ENCODE results near the gene PHPT1. TPM values are rescaled to one million over a fixed set of nuclear protein-coding genes. Genes with fewer than 3 reads are reported as not detected.
"Not testable (repeated sequence)": the region's sequence is repeated elsewhere in the genome, so short reads cannot be mapped to it uniquely, and the experiment has no call there.

The PHPT1 gene
- 43.9 TPM for total RNA-seq
- 105 TPM for polyA plus RNA-seq

DNA sequence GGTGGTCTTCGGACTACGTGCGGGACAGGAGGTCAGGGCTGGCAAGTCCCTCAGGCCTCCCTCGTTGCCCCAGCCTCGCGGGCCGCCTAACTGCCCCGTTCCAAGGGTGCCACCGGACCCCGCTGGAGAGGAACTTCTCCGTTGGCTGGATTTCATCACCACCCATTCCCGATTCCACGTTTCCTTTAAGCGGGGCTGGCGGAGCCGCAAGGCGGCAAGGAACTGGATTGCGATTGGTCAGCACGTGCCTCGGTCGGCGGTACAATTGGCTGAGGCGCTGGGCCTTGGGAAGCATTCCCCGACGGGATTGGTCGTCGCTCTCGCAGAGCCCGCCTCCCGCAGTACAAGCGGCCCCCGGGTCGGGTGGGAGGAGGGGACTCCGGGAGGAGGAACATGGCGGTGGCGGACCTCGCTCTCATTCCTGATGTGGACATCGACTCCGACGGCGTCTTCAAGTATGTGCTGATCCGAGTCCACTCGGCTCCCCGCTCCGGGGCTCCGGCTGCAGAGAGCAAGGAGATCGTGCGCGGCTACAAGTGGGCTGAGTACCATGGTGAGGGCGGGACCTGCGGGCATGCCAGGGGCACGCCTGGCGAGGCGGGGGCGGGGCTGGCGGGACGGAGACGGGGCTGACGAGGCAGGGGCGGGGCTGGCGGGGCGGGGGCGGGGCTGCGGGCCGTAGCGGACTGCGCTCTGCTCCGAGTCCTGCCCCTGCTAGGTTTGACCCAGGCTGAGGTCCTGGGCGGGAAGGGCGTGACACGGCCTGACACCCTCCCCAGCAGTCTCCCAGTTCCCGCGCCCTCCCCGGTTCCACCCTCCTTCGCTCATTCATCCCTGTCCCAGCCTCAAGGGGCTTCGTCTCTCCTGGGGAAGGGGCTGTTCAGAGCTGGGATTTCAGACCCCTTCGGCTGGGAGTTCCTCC is at the start of gene PHPT1:
Gene PHPT1 (plus strand): TSS at position 372 of the 922 bp plus-strand sequence. CDS start 22 bp downstream, at position 394.
- peak; percentile 95 for DNase-seq (ENCODE audit: extremely low spot score)
- H3K4me1 ChIP-seq (ENCODE audit: insufficient read depth): peaks cover 6% of the 10 kb centered on the region
- no peaks in the 10 kb centered on the region for H3K36me3 ChIP-seq (ENCODE audit: insufficient read depth)
- H3K4me3 ChIP-seq (ENCODE audit: low read depth, low read length): peak within 1 kb of the TSS; percentile 60
- WGBS: under 1% methylated on average over 77 of the region's 77 CpGs
- peak within 1 kb of the TSS; percentile 87 for H3K27ac ChIP-seq (ENCODE audit: low read depth)

- WGBS: under 1% methylated on average over 62 of the region's 63 CpGs
- Histone ChIP-seq H3K27ac (ENCODE audit: low read depth) (peak overlapping the region; percentile 48), H3K4me1 (ENCODE audit: insufficient read depth) (peaks cover 1% of the 10 kb centered on the region), H3K36me3 (ENCODE audit: insufficient read depth) (no peaks in the 10 kb centered on the region), H3K4me3 (ENCODE audit: low read depth, low read length) (peak overlapping the region; percentile 24)
- DNase-seq (ENCODE audit: extremely low spot score): no peak
These were observed 49.2 kb upstream of the PHPT1 start for GRCh38 chr9:136799854-136800657.

- 77% methylated on average over 6 of the region's 6 CpGs for WGBS
- H3K4me3 ChIP-seq (ENCODE audit: low read depth, low read length): no peak overlapping the region
- DNase-seq (ENCODE audit: extremely low spot score): no peak
- no peaks in the 10 kb centered on the region for H3K36me3 ChIP-seq (ENCODE audit: insufficient read depth)
- no peak overlapping the region for H3K27ac ChIP-seq (ENCODE audit: low read depth)
- peaks cover 1% of the 10 kb centered on the region for H3K4me1 ChIP-seq (ENCODE audit: insufficient read depth)
These were observed 46.9 kb upstream of the PHPT1 start for GRCh38 chr9:136802321-136802720.

DNA sequence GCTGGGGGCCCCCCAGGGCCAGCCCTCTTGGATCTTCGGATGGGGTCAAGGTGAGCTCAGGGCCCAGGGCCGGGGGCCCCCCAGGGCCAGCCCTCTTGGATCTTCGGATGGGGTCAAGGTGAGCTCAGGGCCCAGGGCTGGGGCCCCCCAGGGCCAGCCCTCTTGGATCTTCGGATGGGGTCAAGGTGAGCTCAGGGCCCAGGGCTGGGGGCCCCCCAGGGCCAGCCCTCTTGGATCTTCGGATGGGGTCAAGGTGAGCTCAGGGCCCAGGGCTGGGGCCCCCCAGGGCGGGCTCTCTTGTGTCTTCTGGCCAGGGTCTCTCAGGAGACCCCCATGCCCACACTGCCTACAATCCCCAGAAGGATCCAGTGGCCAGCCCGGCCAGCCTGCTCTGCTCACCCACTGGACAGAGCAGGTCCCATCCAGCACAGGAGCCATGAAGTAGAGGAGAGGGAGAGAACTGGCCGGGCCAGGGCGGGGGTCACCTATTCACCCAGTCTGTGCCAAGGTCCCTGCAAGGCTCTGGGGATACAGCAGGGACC is 46.1 kb upstream of the PHPT1 start:
- H3K27ac ChIP-seq (ENCODE audit: low read depth); DNase-seq (ENCODE audit: extremely low spot score); H3K4me1 ChIP-seq (ENCODE audit: insufficient read depth); H3K4me3 ChIP-seq (ENCODE audit: low read depth, low read length); H3K36me3 ChIP-seq (ENCODE audit: insufficient read depth): not testable (repeated sequence)
- WGBS: 96% methylated on average over 8 of the region's 9 CpGs

DNA sequence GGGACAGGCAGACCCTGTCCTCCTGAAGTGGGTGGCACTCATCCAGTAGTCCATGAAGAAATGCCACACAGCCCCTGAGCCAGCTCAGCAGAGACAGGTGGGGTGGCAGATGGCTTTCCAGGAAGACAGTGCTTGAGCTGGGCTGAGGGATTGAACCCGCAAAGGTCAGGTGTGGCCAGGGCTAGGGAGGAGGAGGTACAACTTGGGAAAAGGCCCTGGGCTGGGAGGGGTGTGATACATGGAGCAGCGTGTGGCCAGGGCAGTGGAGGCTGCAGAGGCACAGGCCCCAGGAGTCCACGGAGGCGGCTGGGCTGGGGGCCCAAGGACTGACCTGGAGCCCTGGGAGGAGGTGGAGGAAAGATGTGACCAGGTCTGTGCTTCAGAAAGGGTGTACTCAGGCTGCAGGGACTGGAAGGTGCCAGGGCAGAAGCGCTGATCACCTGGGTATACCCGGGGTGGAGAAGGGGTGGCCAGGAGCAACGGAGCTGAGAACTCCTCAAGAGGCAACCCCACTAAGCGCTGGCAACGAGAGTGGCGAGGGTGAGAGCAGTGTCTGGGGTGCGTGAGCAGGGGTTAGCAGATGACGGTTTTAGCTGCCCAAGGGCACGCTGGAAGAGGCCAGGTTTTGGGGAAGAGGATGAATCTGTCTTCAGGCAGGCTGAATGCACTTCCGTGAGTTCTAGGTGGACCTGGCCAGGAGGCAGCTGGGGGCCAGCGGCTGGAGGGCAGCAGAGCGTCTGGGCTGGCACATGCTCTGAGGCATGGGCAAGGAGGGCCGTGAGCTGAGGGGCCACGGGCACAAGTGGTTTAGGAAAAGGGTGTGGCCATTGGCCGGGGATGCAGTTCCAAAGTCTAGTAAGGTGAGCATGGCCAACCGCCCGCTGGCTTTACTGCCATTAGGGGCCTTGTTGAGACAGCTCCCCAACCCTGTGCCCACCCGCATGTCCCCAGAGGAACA is 45.4 kb upstream of the PHPT1 start:
- no peak overlapping the region for H3K27ac ChIP-seq (ENCODE audit: low read depth)
- DNase-seq (ENCODE audit: extremely low spot score): no peak
- H3K4me1 ChIP-seq (ENCODE audit: insufficient read depth): peaks cover 1% of the 10 kb centered on the region
- 93% methylated on average over 22 of the region's 22 CpGs for WGBS
- H3K4me3 ChIP-seq (ENCODE audit: low read depth, low read length): no peak overlapping the region
- H3K36me3 ChIP-seq (ENCODE audit: insufficient read depth): no peaks in the 10 kb centered on the region

GRCh38 chr9:136804509-136805206 is 44.6 kb upstream of the PHPT1 start:
- DNase-seq (ENCODE audit: extremely low spot score): no peak
- H3K4me1 ChIP-seq (ENCODE audit: insufficient read depth): peaks cover 1% of the 10 kb centered on the region
- no peak overlapping the region for H3K4me3 ChIP-seq (ENCODE audit: low read depth, low read length)
- H3K27ac ChIP-seq (ENCODE audit: low read depth): no peak overlapping the region
- no peaks in the 10 kb centered on the region for H3K36me3 ChIP-seq (ENCODE audit: insufficient read depth)
- WGBS: 93% methylated on average over 20 of the region's 20 CpGs

GRCh38 chr9:136805207-136805740 is 43.9 kb upstream of the PHPT1 start:
- Histone ChIP-seq H3K4me3 (ENCODE audit: low read depth, low read length) (no peak overlapping the region), H3K36me3 (ENCODE audit: insufficient read depth) (no peaks in the 10 kb centered on the region), H3K4me1 (ENCODE audit: insufficient read depth) (peaks cover 1% of the 10 kb centered on the region), H3K27ac (ENCODE audit: low read depth) (no peak overlapping the region)
- WGBS: 88% methylated on average over 12 of the region's 12 CpGs
- DNase-seq (ENCODE audit: extremely low spot score): no peak

- no peak for DNase-seq (ENCODE audit: extremely low spot score)
These were observed 43.1 kb upstream of the PHPT1 start for GRCh38 chr9:136806067-136806466.

GRCh38 chr9:136806631-136807201 is 42.5 kb upstream of the PHPT1 start:
- Histone ChIP-seq H3K36me3 (ENCODE audit: insufficient read depth) (no peaks in the 10 kb centered on the region), H3K4me1 (ENCODE audit: insufficient read depth) (peaks cover 1% of the 10 kb centered on the region), H3K27ac (ENCODE audit: low read depth) (no peak overlapping the region), H3K4me3 (ENCODE audit: low read depth, low read length) (peak overlapping the region; percentile 98)
- no peak for DNase-seq (ENCODE audit: extremely low spot score)
- 69% methylated on average over 25 of the region's 25 CpGs for WGBS

More at GRCh38 chr9:136806067-136806466, 43.1 kb upstream of the PHPT1 start:
- Histone ChIP-seq H3K4me3 (ENCODE audit: low read depth, low read length) (no peak overlapping the region), H3K36me3 (ENCODE audit: insufficient read depth) (no peaks in the 10 kb centered on the region), H3K4me1 (ENCODE audit: insufficient read depth) (peaks cover 1% of the 10 kb centered on the region), H3K27ac (ENCODE audit: low read depth) (no peak overlapping the region)
- 97% methylated on average over 10 of the region's 10 CpGs for WGBS

DNA sequence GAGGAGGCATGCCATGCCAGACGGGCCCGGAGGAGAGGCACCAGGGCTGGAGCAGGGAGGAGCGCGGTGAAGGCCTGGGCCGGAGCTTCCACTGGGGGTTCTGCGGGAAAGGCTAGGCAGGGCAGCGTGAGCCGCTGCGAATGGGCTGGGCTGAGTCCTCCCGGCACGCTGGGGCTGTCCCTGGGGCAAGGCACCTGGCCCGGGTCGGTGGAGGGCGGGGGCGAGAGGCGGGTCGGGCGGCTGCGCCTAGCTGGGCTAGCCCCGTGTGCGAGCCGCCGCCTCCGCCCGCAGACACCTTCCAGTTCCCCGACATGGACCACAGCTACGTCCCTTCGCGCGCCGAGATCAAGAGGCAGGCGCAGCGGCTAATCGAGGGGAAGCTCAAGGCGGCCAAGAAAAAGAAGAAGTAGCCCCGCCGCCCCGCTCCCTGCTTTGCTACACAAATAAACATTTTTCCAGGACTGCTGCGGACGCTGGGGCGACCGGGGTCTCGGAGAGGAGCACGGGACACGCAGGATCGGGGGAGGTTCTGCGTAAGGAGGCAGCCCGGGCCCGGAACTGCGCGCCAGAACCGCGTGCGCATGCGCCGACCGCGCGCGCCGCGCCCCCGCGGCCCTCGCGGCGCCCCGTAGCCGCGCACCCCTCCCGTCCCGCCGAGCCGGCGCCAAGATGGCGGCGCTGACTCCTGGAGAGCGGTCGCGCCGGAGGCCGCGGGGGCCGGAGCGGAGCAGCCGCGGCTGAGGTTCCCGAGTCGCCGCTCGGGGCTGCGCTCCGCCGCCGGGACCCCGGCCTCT is 41.7 kb upstream of the PHPT1 start, which contains the start of gene RABL6:
Gene RABL6 (plus strand): TSS at position 668 of the 794 bp plus-strand sequence. CDS start 249 bp downstream, outside the sequence.
- Histone ChIP-seq H3K4me3 (ENCODE audit: low read depth, low read length) (peak within 1 kb of the TSS; percentile 98), H3K4me1 (ENCODE audit: insufficient read depth) (peaks cover 1% of the 10 kb centered on the region), H3K36me3 (ENCODE audit: insufficient read depth) (no peaks in the 10 kb centered on the region), H3K27ac (ENCODE audit: low read depth) (peak within 1 kb of the TSS; percentile 70)
- no peak for DNase-seq (ENCODE audit: extremely low spot score)
- under 1% methylated on average over 96 of the region's 96 CpGs for WGBS
